Daoy (cell line): ENCODE data around the gene ASAP2. TPM values are rescaled to one million over a fixed set of nuclear protein-coding genes. Genes with fewer than 3 reads are reported as not detected.

ENCODE experiments used
- DNase-seq: peaks from one replicate; pipeline ENCODE4 v3.0.0-alpha.2; 2015; ENCODE audit warnings: low read depth
- total RNA-seq: library from RNA; depleted of rRNA; stranded (reverse); fragments of >200 nt; shearing (Covaris generic); gene quantifications from 2 replicates; pipeline ENCODE4 v1.2.3, GENCODE V29; 2014

ASAP2 gene
- total RNA-seq, 1 experiment from 2014 or later: 22.7 TPM

DNA sequence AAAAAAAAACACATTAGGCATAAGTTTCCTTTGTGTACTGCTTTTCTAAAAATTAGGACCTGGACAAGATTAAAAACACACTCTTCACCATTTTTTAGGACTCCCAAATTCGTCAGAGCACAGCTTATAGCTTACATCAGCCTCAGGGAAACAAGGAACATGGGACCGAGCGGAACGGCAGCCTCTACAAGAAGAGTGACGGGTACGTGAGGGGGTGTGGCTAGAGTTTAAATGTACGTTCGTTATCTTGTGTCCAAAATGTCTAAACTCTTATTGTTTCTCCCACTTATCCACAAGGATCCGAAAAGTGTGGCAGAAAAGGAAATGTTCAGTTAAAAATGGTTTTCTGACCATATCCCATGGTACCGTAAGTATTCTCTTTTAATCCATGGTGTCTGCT, 137.8 kb downstream of the ASAP2 start:
- DNase-seq: no peak

DNA sequence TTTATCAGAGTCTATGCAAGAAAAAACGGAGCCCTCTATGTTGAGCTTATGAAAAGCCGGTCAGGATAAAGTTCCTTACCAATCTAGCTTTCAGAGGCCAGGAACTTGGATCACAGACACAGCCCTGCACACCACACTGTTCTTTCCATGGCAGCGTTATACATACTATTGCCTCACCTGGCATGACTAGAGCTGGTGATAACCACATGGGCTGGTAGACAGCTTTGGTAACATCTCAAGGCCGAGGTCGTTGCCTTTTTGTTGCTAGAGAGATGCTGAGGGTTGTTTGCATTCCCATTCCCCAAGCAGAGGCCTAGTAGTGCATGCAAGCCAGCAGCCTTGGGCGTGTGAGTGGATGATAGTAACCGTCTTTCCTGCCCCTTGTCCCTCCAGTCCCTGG, 138.7 kb downstream of the ASAP2 start:
- no peak for DNase-seq

DNA sequence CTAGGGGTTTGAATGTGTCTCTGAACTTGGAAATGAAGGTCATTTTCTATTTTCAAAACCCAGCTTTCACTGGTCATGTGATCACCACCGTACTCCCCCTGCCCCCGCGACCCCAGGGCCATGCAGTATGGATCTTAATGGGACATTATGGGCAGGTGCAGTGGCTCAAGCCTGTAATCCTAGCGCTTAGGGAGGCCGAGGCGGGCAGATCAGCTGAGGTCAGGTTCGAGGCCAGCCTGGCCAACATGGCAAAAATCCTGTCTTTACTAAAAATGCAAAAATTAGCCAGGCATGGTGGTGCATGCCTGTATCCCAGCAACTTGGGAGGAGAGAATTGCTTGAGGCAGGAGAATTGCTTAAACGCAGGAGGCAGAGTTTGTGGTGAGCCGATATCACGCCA, 139.4 kb downstream of the ASAP2 start:
- no peak for DNase-seq

DNA sequence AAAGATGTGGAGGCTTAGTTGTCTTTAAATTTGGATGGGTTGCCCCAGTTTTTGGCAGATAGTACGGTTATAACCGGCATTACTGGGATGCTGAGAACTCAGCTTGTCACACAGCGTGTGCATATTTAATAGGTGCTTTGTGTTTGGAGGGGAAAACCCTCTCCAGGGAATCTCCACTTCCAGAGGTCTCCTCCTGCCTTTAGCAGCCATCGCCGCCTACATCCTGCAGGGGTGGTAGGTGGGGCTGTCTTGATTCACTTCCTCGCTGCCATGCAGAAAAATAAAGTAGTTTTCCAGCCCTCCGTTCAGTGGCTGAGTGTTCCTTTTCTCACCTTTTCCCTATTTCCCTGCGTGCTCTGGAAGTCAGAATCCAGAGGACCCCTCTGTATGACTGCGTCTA, 140.3 kb downstream of the ASAP2 start:
- no peak for DNase-seq

DNA sequence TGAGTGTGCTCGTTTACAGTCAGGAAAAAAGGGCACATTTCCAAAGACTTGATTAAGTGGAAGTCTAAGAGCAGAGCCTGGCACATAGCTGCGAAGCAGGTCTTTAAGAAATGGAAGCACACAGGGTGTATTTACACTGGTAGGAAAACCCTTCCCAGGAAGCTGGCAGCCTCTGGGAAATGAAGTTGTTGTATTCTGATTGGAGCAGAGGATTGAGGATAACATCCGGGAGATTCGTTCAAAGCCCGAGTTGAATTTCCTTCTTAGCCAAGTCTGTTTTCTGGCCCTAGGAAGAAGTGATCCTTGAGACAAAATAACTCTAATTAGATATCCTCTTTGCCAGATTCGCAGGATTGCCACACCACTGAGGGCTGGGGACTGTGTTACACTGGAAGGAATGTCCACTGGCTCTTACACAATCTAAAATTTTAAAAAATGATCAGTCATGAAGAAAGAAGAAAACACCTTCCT, 140.8 kb downstream of the ASAP2 start:
- no peak for DNase-seq

DNA sequence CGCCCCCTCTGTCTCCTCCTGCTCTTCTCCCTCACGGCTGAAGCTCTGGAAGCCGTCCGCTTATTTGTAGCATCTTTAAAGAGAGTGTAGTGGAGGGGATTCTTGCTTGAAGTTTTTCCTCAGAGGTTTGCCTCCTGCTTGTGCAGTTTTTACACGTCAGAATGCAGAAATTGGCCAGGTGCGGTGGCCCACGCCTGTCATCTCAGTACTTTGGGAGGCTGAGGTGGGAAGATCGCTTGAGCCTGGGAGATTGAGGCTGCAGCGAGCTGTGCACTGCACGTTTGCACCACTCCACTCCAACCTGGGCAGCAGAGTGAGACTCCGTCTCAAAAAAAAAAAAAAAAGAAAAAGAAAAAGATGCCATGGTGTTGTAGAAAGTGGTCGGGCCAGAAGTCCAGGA, 147.7 kb downstream of the ASAP2 start:
- DNase-seq: no peak

DNA sequence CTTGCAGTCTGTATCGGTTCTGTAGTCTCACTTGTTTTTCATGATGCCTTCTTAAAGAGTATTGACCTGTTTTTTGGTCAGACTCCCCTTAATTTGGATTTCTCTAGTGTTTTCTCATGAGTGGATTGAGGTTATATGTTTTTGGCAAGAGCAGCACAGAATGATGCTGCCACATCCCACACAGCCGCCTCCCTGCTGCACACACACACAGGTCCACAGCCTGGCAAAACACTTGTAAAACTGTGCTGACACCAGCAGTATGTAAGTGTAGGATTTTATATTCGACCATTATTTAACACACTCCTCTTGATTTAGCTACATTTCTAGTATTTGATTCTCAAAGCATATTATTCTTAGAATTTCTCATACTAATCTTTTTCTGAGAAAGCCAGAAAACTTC, 148.7 kb downstream of the ASAP2 start:
- no peak for DNase-seq

DNA sequence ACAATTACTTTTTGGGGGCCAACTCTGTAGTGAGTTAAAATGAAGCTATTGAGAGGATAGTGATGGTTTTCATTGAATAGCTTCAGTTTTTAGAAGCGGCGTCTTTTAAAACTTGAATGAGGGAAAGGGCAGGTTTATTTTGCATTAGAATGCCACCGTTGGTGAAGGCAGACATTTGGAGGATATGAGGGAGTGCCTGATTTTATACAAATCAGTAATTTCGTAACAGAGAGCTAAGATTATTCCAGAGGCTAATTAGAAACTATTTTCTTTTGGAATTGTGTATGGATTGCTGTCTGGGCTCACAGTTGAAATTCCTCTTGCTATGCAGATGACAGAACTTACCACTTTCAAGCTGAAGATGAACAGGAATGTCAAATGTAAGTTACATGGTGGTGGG, 149.1 kb downstream of the ASAP2 start:
- no peak for DNase-seq

DNA sequence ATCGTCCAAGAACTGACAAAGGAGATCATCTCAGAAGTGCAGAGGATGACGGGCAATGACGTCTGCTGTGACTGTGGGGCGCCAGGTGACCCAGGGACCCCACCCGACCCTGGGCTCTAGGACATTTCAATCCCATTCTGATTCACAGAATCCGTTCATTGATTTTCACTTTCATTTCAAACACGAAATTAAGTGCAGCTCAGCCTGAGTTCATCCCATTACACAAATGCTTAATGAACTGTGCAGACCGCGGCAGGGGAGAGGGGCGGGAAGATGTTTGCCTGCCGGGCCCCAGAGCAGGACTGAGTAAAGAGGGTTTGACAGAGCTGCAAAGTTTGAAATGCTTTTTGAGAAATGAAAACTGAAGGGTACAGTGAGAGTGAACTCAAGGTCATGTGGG, 149.6 kb downstream of the ASAP2 start:
- no peak for DNase-seq

DNA sequence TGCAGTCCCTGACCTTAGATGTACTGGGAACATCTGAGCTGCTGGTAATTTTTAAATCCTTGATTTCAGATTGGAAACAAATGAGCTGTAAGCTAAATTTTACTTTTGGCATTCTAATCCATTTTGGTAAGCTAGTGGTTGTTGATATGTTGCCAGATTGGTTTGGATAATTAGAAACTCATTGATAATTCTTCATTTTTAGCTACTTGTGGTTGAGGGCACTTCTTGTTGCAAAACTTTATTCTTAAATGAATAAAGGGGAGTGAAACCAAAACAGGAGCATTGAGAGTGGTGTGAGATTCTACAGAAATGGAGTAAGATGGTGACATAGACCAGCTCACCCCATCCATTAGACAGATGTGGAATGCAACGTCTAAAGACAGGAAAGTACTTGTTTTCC, 152.2 kb downstream of the ASAP2 start:
- DNase-seq: no peak

DNA sequence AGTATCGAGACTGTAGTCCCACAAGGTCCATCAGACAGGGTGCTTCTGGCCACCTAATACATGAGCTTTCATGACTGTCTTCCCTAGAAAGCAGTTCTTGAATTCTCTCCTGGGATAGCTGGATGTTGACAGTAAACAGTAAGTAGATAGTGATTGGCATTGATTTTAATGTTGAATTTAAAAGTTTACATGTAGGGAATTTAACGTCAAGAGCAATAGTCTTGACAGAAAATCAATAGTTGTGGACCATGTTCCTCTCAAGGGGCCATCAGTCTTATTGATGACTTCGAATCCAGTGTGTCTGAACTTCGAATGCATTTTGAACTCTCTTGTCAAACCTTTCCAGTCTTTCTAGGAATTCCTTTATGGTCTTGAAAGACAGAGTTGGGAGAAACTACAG, 152.9 kb downstream of the ASAP2 start:
- DNase-seq: no peak

DNA sequence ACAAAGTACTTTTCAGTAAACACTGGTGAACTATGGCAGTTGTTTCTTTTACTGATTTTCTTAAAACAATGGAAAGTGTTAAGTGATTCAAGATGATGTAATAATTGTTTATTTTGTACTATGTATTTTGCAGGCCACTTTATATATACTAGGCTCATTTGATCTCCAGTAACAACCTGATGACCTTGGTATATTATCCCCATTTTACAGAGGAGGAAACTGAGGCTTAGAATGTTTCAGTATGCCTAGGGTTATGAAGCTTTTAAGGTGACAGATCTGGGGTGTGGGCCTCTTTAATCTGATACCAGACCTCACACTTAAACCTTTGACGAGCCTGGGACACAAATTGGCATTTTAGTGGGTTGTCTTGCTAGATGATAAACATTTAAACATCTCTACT, 153.5 kb downstream of the ASAP2 start:
- no peak for DNase-seq

DNA sequence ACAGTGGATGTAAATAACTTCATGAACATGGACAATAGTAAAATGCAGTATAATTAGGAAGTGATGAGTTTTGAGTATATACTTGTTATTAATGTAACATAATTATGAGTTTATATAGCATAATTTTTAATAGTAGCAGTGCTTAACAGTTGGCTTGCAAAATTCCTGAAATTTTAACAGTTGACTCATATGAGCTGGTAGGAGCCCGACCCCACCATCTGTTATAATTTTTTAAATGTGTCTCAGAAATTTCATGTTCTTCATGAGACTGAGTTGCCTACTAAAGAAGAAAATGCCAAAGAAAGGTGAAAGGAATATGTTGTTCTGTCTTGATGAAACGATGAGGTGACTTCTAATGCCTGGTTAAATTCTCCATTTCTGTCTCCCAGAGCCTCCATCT, 154.1 kb downstream of the ASAP2 start:
- DNase-seq: no peak

DNA sequence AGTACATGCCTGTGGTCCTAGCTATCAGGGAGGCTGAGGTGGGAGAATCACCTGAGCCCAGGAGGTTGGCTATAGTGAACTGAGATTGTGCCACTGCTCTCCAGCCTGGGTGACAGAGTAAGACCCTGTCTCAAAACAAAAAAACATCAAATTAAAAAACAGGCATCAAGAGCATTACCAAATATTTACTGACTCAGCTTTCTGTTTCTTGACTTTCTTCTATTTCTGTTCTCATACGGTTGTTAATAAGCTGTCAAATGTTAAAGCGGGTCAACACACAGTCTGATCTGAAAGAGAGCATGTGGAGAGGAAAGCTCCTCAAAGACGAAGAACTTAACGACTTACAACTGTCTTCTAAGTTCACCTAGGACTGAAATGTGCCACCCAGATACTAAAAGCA, 157.8 kb downstream of the ASAP2 start:
- no peak for DNase-seq

DNA sequence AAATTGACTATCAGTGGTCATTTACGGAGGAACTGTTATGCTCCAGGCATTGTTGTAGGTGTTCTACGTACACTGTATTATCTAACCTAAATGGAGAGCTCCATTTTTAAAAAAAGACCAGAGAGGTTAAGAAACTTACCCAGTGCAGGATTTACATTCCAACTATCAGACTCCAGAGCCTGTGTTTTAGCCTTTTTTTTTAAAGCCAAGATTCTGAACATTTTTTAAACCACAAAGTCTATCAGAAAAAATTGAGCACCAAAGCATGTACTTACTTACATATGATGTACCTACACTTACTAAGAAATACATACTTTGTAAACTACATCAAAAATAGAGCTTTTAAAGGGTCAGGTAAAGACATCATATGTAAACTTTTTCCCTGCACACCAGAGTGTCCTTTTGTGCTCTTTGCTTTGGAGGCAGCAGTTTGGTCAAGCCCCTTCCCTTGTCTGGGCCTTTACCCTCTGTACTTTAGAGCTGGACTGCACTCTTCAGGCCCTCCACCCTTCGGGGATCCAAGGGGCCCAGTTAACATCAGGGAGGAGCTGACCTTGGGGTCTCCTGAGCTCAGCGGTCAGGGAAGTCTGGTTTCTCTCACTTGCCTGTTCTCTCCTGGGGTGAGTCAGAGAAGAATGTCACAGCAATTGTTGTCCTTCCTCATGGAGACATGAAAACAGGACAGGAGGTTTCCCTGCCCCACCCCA, 158.3 kb downstream of the ASAP2 start:
- DNase-seq: no peak

DNA sequence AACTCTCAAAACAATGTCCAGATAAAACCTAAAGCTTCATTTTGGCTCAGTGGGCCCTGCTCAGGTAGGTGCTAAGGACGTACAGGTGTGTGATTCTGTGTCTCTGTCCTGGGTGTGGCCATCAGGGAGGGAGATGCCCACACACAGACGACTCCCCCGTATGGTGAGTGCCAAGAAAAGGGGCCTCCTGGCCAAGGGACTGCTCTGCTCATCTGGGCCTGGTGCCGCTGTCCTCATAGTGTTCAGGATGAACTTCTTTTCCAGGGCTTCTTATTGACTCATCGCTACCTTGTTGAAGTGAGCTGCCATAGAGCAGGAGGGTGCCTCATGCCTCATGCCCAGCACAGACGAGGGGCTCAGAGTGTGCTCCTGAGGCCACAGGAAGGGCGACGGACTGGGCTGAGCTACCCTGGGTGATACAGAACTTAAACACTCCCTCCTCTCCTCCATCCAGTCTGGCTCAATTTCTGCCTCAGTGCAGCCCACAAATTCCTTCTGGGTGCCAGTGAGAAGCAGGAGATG, 158.9 kb downstream of the ASAP2 start:
- no peak for DNase-seq

DNA sequence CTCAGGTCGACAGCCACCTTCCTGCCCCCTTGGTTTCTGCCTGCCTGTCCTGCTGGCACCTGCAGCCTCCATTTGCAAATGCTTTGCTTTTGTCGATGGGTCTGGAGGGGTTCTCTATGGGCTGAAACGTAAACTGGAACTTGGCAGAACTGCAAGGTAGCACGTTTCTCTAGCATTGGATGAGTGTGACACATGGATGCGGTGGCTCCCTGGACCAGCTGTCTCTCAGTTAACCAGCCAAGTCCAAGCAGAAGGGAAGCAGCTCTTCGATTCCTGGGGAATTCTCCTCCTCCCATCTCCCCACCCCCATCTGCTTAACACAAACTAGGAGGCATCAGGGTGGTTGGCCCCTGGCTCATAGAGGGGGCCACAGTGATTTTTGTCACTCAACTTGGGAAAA, 159.4 kb downstream of the ASAP2 start:
- no peak for DNase-seq

DNA sequence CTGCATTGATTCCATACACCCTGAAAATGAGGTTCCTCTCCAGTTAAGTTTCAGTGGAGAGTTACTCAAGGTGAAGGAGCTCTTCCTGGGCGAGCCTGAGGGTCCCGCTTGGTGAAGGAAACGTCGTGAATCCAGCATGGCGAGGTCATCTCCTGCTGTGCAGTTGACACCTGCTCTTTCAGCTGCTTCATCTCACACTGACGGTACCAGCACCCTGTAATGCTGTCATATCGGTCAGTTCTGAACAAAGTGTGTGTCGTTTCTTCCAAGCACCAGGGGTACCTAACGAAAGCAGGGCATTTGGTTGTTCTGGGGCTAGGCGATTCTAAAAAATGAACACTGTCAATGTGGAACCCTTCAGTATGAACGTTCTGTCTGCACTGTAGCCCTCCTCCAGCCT, 164.1 kb downstream of the ASAP2 start:
- no peak for DNase-seq

DNA sequence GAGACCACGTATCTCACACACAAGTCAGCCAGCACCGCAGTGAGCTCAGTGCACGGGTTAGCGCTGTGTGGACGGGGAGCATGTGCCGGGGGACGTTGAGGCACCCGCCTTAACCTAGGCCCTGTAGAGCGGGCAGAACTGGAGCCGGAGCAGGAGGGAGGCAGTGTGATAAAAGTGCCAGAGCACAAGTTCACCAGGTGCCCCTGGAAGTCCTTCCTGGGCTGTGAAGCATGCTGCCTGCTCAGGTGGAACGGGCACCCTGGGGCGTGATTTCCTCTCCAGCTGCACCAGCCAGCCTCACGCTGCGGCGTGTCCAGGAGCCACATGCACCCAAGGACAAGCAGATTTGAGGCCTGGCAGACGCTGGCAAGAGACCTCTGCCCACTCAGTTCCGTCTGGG, 166.4 kb downstream of the ASAP2 start:
- DNase-seq: no peak

DNA sequence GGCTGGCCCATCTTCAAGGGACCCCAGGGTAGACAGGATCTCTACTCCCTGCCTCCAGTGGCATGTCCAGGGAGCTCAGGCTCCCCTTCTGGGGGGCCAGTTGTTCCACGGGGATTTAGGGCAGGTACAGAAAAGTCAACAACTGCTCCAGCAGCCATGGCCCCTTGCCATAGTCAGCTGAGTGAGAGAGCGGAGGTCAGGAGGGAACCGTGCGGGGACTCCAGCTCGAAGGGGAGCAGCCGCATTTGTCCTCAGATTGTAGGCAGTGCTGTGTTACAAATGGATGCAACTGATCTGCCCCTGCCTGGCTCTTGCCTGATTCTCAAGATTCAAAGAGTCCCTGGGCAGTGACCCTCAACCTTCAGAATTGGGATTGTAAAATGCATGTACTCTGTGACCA, 166.9 kb downstream of the ASAP2 start:
- no peak for DNase-seq

DNA sequence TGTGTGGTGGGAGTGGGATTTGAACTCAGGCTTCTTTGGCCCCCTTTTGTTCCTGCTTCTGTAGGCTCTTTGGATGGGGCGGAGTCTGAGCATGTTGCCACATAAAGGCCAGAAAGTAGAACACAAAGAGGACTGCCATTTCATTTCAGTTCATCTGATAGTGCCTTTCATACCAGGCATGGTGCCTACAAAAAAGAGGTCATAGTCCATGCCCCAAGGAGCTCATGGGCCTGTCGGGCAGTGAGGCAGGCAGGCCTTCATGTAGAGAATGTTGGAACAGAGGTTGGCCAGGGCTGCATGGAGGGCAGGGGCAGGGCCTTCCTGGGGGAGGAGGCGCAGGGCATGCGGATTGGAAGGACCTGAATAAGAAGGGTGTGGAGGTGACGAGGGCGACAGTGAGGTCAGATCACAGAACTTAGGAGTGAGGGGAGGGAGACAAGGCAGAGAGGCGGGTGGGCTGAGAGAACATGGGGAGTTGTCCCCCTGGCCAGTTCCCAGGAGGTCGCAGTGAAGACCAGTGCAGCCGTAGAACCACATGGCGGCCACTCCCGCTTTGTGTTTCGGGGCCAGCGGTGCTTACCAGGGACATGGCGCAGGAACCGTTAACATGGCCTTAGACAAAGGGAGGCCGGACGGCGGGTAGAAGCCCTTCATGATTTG, 167.6 kb downstream of the ASAP2 start:
- no peak for DNase-seq

DNA sequence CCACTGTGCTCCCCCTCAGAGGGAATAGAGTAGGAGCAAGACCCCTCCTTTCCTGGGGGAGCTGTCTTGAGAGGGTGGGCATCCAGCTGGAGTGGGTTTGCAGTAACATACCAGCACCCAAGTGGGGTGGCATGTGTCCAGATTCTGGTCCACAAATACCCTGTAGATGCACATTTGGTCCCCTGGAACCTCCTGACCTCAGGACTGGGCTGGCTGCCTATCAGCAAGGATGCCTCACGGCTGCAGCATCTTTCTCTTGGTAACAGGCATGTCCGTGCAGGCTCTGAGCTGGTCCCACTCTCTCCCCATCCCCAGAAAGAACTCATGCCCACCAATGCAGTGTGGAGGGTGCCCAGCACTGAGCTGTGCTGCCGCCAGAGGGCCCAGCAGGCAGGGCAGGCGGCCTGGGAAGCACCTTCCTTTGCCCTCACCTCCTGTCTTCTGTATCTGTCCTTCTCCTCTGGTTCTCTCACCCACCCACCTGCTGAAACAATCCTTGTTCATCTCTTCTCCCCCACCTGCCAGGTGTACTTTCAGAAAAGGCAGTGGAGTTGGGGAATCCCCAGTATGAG, 169.3 kb downstream of the ASAP2 start:
- DNase-seq: no peak

DNA sequence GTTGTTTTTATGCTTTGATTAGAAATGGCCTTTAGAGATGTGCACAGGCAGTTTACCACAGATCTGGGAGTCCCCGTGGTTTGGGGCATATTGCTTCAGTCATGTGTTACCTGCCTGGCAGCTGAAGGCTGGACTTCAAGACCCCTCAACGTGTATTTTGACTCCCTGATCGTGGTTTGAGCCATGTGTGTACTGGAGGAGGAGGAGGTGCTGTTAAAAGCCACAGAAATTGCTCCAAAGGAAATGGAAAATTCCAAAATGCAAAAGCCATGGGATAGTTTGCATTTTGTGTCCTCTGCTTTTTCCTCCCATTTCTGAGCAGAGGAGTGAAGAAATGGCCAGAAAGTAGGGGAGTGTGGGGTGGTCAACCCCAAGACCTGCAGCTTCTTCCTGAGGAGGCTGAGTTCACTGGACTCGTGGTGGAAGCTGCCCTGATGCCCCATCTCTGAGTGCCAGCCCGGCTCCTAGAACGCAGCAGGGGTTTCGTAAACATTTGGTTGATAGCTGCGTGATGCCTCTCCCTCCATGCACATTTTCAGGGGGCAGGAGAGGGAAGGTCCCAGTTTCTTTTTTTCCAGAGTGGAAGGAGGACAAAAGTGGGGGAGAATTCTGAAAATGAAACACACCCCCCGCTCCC, 171.0 kb downstream of the ASAP2 start:
- DNase-seq: no peak
